Measurements from ENCODE around the gene ZNF503. TPM values are rescaled to one million over a fixed set of nuclear protein-coding genes. Genes with fewer than 3 reads are reported as not detected.

ZNF503 gene, protein sequence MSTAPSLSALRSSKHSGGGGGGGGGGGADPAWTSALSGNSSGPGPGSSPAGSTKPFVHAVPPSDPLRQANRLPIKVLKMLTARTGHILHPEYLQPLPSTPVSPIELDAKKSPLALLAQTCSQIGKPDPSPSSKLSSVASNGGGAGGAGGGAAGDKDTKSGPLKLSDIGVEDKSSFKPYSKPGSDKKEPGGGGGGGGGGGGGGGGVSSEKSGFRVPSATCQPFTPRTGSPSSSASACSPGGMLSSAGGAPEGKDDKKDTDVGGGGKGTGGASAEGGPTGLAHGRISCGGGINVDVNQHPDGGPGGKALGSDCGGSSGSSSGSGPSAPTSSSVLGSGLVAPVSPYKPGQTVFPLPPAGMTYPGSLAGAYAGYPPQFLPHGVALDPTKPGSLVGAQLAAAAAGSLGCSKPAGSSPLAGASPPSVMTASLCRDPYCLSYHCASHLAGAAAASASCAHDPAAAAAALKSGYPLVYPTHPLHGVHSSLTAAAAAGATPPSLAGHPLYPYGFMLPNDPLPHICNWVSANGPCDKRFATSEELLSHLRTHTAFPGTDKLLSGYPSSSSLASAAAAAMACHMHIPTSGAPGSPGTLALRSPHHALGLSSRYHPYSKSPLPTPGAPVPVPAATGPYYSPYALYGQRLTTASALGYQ
- total RNA-seq: 22.2 and 112 TPM in 2 replicates

DNA sequence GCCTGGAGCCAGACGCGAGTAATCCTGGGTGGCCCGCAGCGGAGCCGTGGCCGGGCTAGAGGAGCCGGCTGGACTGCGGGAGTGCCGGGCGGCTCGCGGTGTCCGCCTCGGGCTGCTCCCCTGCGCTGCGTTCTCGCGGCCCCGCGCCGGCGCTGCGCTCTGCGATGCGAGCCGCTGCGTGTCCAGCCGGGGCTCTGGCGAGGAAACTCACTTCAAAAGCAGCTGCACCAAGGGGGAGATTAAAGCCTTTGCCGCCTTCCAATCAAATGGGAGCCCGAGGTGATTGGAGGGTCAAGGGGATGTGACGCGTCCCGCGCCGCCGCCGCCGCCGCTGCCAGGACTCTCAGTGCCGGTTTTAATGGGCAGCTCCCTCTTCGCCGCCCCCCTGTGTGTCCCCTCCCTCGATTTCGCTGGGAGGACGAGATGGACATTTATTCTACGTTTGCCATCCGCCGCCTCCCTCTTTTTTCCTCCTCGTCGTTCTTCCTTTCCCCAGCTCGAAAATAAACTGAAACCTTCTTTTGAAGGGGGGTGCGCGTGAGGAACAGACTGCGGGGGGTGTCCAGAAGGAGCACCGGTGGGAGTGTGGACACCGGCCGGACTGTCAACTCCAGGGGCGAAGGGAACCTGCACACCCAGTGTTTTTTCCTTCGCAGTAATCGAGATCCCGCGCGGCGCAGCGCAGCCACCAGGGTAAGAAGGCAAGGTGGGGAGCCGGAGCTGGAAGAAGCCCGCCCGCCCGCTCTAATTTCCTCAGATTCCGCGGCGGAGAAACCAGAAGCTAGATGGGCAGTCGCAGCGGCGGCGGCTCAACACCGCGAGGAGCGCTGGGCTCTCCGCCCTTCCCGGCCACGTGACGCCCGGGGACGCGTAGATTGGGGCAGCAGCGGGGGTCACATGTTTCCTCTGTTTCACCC lies at the start of gene ZNF503:
Gene ZNF503 (minus strand): TSS at position 196 of the 917 bp plus-strand sequence. CDS start 345 bp downstream, outside the sequence.

DNA sequence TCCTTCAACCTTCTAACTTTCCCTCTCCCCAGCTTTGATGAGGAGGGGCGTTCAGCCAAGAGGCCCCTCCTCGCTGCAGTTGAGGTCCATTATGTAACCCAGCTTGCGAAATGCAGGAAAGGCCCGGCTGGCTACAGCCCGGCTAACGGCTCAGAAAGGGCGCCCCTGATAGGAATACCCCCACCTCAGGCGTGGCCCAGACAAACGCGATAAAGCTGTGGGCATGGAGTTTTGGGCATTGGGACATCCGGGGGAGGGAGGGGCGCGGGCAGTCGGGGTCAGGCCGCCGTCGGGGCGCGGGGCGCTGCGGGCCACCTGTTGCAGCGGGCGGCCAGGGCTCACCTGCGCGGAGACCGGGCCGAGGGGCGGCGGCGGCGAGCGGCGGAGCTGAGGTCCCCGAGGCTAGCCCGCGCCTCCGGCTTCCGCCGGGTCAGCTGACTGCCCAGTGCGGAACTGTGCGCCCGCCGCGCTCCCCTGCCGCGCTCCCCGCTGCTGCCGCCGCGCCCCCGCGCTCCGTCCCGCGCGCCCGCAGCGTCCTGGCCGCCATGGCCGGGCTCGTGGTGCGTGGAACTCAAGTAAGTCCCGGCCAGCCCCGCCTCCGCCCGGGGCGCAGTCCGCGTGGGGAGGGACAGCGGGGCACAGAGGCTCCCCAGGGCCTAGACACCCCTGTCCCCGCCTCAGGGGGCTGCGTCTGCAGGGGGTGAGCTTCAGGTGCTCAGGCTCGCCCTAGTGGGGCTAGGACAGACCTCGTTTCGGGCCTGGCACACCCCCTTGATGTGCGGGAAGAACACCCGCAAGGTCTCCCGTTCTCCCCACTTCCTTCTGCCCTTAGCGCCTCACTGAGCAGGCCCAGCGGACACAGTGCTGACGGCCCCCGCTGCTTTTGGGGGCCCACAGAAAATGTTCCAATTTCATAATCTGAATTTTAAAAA lies 29.9 kb upstream of the ZNF503 start, which contains the start of gene LRMDA:
Gene LRMDA (plus strand): TSS at position 445 of the 932 bp plus-strand sequence.

Other genes starting within 250 kb of the ZNF503 start
- gene VDAC2, start 191.0 kb downstream of the ZNF503 start, total RNA-seq: 172 and 173 TPM in 2 replicates
- 15.1 and 47.8 TPM in 2 replicates for gene COMTD1, start 165.8 kb downstream of the ZNF503 start, total RNA-seq
- gene LRMDA, start 29.9 kb upstream of the ZNF503 start, total RNA-seq: 0.26 and 2.5 TPM in 2 replicates

Measured in epithelial cell of alveolus of lung (primary cell).